HG03457 (cell line): ENCODE results near the gene OXGR1.

Experiments
- ATAC-seq: cut with Tn5 transposase; IDR thresholded peaks from one replicate; pipeline ENCODE4 v1.9.1; 2021; ENCODE audit warnings: moderate number of reproducible peaks; ENCODE audit not compliant: unreplicated experiment

The OXGR1 gene

DNA sequence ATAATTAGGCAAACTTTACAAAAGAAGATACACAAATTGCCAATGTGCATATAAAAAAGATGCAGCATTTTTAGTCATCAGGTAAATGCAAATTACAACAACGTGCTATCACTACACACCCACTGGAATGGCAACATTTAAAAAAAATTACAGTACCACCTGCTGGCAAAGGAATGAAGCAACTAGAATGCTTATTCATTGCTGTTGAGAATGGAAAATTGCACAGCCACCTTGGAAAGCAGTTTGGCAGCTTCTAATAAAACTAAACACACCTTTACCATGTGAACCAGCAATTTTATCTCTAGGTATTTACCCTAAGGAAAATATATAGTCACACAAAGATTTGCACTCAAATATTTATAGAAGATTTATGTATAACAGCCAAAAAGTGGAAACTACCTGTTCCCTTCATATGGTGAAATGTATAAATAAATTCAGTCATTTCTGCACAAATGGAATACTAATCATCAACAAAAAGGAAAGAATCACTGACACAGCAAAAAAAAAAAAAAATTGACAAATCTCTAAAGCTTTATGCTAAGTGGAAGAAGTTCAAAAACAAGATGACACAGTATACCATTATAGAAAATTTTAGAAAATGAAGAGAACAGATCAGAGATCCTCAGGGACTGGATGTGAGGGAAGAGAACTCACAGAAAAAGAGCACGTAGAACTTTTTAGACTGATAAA, 30.3 kb downstream of the OXGR1 start:
- no peak for ATAC-seq

DNA sequence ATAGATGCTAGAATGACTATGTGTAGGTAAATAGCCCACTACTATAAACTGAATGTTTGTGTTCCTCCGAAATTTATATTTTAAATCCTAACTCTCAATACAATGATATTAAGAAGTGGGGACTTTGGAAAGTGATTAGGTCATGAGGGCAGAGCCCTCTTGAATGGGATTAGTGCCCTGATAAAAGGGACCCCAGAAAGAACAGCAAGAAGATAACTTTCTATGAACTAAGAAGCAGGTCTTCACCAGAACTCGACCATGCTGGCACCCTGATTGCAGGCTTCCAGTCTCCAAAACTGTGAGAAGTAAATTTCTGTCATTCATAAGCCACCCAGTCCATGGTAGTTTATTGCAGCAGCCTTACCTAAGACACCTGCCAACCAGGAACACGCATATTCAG, 33.9 kb downstream of the OXGR1 start:
- no peak for ATAC-seq

DNA sequence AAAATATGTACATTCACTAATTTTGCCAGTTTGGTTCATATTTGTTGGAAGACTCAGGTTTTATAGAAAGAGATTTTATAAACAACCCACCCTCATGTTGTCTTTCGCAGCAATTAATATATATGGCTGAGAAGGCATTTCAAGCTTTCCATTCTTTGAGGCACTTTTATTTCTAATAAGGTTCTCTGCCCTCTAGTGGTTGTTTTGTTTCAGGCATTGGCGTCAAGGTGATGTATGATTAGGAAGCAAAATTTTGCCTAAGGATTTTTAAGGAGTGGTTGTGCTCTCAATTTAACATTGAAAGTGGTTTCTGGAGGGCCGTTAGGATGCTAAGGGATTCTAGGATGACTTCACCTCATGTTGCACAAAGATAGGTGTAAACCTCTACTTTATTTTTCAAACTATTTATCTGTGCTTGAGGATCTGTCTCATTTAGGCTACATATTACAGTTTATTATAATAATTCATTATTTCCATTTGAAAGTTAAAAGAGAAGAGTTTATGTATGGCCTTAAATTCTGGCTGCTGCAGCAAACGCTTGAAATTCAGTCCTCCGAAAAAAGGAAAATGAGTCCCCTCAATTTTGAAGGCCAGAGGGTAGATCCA, 35.9 kb downstream of the OXGR1 start:
- no peak for ATAC-seq

DNA sequence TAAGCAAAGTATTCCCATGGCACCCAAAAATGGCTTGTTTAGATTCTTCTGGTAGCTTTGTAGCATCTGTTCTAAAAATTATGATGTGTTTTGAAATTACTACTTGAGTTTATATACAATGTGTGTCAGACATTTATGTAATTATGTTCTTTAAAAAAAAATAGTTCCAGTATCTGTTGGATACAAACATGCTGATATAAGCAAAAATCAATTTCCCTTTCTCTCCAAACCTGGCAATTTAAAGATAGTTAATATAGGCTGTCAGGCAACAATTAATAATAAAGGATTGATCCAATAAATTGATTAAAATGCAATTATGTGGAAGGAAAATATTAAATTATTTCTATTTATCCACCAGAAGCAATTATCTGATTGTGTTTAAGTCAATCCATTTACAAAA, 41.7 kb downstream of the OXGR1 start:
- no peak for ATAC-seq

DNA sequence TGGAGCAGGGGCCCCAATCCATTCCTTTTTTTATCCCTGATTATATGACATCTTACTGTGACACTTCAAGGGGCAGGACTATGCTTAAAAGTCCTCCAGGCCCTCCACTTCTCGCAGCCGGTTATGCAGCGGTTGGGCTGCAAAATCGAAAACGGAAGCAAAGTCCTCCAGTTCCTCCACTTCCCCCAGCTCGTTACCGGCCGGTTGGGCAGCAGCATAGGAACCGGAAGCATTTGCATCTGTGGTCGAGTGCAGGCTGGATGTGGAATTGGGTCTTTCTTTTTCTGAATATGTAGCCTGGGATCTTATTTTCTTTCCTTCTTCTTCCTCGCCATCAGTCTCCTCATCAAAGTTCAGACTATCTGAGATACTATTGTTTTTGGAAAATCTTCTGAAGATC, 46.1 kb downstream of the OXGR1 start:
- no peak for ATAC-seq

DNA sequence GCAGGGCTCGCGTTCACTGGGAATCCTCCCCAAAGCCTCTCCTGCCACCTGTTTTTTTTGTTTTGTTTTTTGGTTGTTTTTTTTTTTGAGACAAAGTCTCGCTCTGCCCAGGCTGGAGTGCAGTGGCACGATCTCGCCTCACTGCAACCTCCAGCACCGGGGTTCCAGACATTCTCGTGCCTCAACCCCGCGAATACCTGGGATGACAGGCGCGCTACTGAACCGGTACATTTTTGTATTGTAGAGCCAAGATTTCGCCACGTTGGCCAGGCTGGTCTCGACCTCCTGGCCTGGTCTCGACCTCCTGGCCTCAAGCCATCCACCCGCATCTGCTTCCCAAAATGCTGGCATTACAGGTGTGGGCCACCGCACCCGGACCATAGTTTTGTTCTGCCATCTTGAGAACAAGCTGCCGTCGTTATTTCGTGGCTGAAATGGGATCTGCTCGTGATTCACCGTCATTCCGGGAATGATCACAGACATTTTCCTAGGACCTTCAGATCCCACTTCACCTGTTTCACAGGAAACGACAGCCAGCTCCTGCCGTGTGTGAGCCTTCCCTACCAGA, 46.8 kb downstream of the OXGR1 start:
- ATAC-seq: no peak

DNA sequence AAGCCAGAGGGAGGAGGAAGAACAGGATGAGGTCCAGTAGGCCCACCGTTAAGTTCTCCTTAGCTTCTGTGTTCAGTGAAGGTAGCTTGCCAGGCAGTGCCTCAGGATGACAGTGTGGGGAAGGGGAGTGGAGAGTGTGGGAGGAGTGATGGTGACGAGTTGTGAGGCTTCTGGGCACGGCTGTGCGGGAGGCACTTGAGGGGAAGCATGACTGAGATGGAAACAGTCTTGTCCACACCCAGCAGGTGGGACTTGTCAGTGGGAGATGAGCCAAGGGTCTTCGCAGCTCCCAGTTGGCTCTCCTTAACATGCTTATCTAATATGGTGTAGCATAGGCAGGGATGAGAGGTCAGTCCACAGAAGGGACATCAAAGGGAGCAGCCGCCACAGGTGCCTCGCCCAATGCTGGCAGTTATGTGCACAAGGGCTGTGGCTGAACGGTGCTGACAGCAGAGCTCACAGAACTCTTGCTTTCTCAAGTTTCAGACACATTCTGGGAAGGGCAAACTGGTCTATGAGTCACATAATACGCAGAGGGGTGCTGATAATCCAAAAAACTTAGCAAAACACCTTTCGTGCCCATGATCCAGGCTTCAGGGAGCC, 47.5 kb downstream of the OXGR1 start:
- no peak for ATAC-seq

DNA sequence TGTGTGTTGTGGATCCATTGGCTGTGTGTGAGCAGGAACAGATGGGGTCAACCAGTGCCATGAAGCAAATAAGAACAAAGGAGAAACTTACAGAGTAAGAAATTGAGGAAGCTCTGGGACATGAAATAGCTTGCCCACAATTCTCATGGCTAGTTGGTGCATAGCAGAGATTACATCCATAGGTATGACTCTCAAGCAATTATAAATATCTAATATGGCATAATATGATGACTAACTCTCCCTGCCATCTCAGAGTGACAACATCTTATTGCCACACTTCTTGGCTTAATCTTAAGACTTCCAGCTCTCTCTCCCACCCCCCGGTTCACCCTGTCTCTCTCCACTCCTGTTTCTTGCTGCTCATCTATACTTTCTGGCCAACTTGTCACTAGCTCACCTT, 53.3 kb downstream of the OXGR1 start:
- no peak for ATAC-seq

DNA sequence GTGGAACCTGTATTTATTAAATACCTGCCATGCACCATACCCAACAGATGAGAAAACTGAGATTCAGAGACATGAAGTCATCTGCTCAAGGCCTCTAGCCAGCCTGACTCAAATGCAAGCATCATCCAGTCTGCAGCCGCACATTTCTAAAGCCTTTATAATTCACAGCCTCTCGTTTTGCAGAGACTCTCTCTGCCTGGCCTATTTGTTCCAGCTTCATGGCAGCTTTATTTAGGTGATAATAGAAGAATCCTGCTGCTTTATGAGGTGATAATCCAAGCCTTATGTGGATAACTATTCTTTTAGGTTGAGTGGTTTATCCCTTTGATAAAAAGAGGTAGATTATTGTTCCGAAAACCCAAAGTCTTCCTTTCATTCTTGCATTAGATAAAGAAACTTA, 58.4 kb downstream of the OXGR1 start:
- ATAC-seq: no peak
